Karpas-422 (cell line): ENCODE measurements around the gene BLTP3B. TPM values are rescaled to one million over a fixed set of nuclear protein-coding genes. Genes with fewer than 3 reads are reported as not detected.

Experiments
- DNase-seq: peaks from one replicate; pipeline ENCODE4 v3.0.0-alpha.2; 2015
- H2AFZ ChIP-seq: fragments of 200-600 bp; sonication (generic); 2 replicates; pipeline ENCODE4 v1.6.1; 2014; ENCODE audit warnings: antibody characterized with exemption, low read length, mixed read lengths
- H3K27ac ChIP-seq: fragments of 200-600 bp; sonication (generic); 2 replicates; pipeline ENCODE4 v1.5.1; 2014; ENCODE audit warnings: mild to moderate bottlenecking, low read length, moderate library complexity
- H3K27me3 ChIP-seq: fragments of 200-600 bp; sonication (generic); 2 replicates; pipeline ENCODE4 v1.6.1; 2014; ENCODE audit warnings: low read length, mixed read lengths
- H3K36me3 ChIP-seq: fragments of 200-600 bp; sonication (generic); 2 replicates; pipeline ENCODE4 v1.6.1; 2014; ENCODE audit warnings: low read length, mixed read lengths; ENCODE audit not compliant: insufficient read depth
- H3K4me1 ChIP-seq: fragments of 200-600 bp; sonication (generic); 2 replicates; pipeline ENCODE4 v1.6.1; 2014; ENCODE audit warnings: mild to moderate bottlenecking, low read length, mixed read lengths
- H3K4me2 ChIP-seq: fragments of 200-600 bp; sonication (generic); 2 replicates; pipeline ENCODE4 v1.6.1; 2014; ENCODE audit warnings: low read length, low read depth, mild to moderate bottlenecking; ENCODE audit not compliant: poor library complexity, severe bottlenecking
- H3K4me3 ChIP-seq: fragments of 200-600 bp; sonication (generic); 2 replicates; pipeline ENCODE4 v1.5.1; 2014; ENCODE audit warnings: mild to moderate bottlenecking, antibody characterized with exemption, low read length, mixed read lengths
- H3K79me2 ChIP-seq: fragments of 200-600 bp; sonication (generic); 2 replicates; pipeline ENCODE4 v1.6.1; 2014; ENCODE audit warnings: mild to moderate bottlenecking, low read length, mixed read lengths
- H3K9ac ChIP-seq: fragments of 200-600 bp; sonication (generic); 2 replicates; pipeline ENCODE4 v1.6.0; 2014; ENCODE audit warnings: low read length
- H3K9me2 ChIP-seq: fragments of 200-600 bp; sonication (generic), shearing (Covaris generic); replicated peaks from 2 replicates; pipeline ENCODE4 v1.6.0; 2014; ENCODE audit warnings: mild to moderate bottlenecking, low read length, moderate library complexity; ENCODE audit not compliant: insufficient read depth
- H3K9me3 ChIP-seq: fragments of 300-700, 200-600 bp; sonication (generic); 2 replicates; pipeline ENCODE4 v1.6.1; 2014; ENCODE audit warnings: low read length, mixed read lengths
- H4K20me1 ChIP-seq: fragments of 200-600 bp; sonication (generic); 2 replicates; pipeline ENCODE4 v1.6.1; 2014; ENCODE audit warnings: mild to moderate bottlenecking, antibody characterized with exemption, low read length, low read depth; ENCODE audit not compliant: insufficient read depth
- total RNA-seq: library from RNA; depleted of rRNA; stranded (reverse); fragments of >200 nt; shearing (Covaris generic); gene quantifications from 2 replicates; pipeline ENCODE4 v1.2.3, GENCODE V29; 2014; ENCODE audit warnings: low replicate concordance

Gene BLTP3B
- total RNA-seq, 1 experiment from 2014 or later = 17.3 TPM

- H3K4me3 ChIP-seq = no peak overlapping the region
- H4K20me1 ChIP-seq = no peaks in the 10 kb centered on the region
- H3K9me3 ChIP-seq = no peaks in the 10 kb centered on the region
- no peak overlapping the region for H3K9ac ChIP-seq
- no peak overlapping the region for H3K27ac ChIP-seq
- no peak overlapping the region for H3K4me2 ChIP-seq
- DNase-seq = no peak
- H3K27me3 ChIP-seq = no peaks in the 10 kb centered on the region
- no peaks in the 10 kb centered on the region for H3K9me2 ChIP-seq
- H3K4me1 ChIP-seq = peaks cover 4% of the 10 kb centered on the region
- H3K36me3 ChIP-seq = peaks cover 4% of the 10 kb centered on the region; the same call in 1 of the 2 replicates
- no peaks in the 10 kb centered on the region for H3K79me2 ChIP-seq
- H2AFZ ChIP-seq = no peak overlapping the region
Measured at GRCh38 chr12:100169345-100169744, 26.7 kb upstream of the BLTP3B start.

GRCh38 chr12:100168562-100168961 is 25.9 kb upstream of the BLTP3B start:
- H3K4me3 ChIP-seq = no peak overlapping the region
- no peaks in the 10 kb centered on the region for H3K27me3 ChIP-seq
- H3K4me2 ChIP-seq = no peak overlapping the region
- no peak overlapping the region for H3K9ac ChIP-seq
- H3K4me1 ChIP-seq = peaks cover 12% of the 10 kb centered on the region
- H4K20me1 ChIP-seq = no peaks in the 10 kb centered on the region
- no peaks in the 10 kb centered on the region for H3K79me2 ChIP-seq
- no peak overlapping the region for H2AFZ ChIP-seq
- H3K27ac ChIP-seq = no peak overlapping the region
- no peaks in the 10 kb centered on the region for H3K9me3 ChIP-seq
- peaks cover 2% of the 10 kb centered on the region; the same call in 1 of the 2 replicates for H3K36me3 ChIP-seq
- no peak for DNase-seq
- no peaks in the 10 kb centered on the region for H3K9me2 ChIP-seq

GRCh38 chr12:100166232-100166631 is 23.6 kb upstream of the BLTP3B start:
- Histone ChIP-seq H3K79me2 (no peaks in the 10 kb centered on the region), H3K36me3 (no peaks in the 10 kb centered on the region; the same call in 1 of the 2 replicates), H3K4me3 (no peak overlapping the region), H3K9me2 (no peaks in the 10 kb centered on the region), H3K9ac (no peak overlapping the region), H3K4me2 (no peak overlapping the region), H2AFZ (no peak overlapping the region), H3K27me3 (no peaks in the 10 kb centered on the region), H3K27ac (no peak overlapping the region), H3K9me3 (no peaks in the 10 kb centered on the region), H3K4me1 (peaks cover 14% of the 10 kb centered on the region), H4K20me1 (no peaks in the 10 kb centered on the region)
- no peak for DNase-seq

GRCh38 chr12:100165356-100165755 is 22.7 kb upstream of the BLTP3B start:
- H2AFZ ChIP-seq = no peak overlapping the region
- H3K9me2 ChIP-seq = no peaks in the 10 kb centered on the region
- H4K20me1 ChIP-seq = no peaks in the 10 kb centered on the region
- no peak overlapping the region for H3K4me3 ChIP-seq
- DNase-seq = no peak
- no peaks in the 10 kb centered on the region for H3K79me2 ChIP-seq
- no peak overlapping the region for H3K9ac ChIP-seq
- no peaks in the 10 kb centered on the region; the same call in 1 of the 2 replicates for H3K36me3 ChIP-seq
- no peak overlapping the region for H3K27ac ChIP-seq
- H3K4me2 ChIP-seq = no peak overlapping the region
- peaks cover 14% of the 10 kb centered on the region for H3K4me1 ChIP-seq
- no peaks in the 10 kb centered on the region for H3K9me3 ChIP-seq
- no peaks in the 10 kb centered on the region for H3K27me3 ChIP-seq

- peak overlapping the region; percentile 55 for H3K4me2 ChIP-seq
- H3K9me3 ChIP-seq = no peaks in the 10 kb centered on the region
- H3K79me2 ChIP-seq = no peaks in the 10 kb centered on the region
- H4K20me1 ChIP-seq = no peaks in the 10 kb centered on the region
- H3K4me1 ChIP-seq = peaks cover 14% of the 10 kb centered on the region
- no peaks in the 10 kb centered on the region for H3K27me3 ChIP-seq
- H3K9me2 ChIP-seq = no peaks in the 10 kb centered on the region
- no peak overlapping the region for H2AFZ ChIP-seq
- H3K9ac ChIP-seq = peak overlapping the region; percentile 25; the same call in 1 of the 2 replicates
- no peak for DNase-seq
- peak overlapping the region; percentile 37; the same call in 1 of the 2 replicates for H3K4me3 ChIP-seq
- H3K36me3 ChIP-seq = no peaks in the 10 kb centered on the region; the same call in 1 of the 2 replicates
- H3K27ac ChIP-seq = no peak overlapping the region
Measured at GRCh38 chr12:100164153-100164704, 21.6 kb upstream of the BLTP3B start.

GRCh38 chr12:100163416-100164152 is 20.9 kb upstream of the BLTP3B start:
- DNase-seq = peak; percentile 83
- H3K9me2 ChIP-seq = no peaks in the 10 kb centered on the region
- H3K27ac ChIP-seq = 0 out of 2 replicates have a peak overlapping the region, but pooled peaks have one; percentile 8
- H3K79me2 ChIP-seq = no peaks in the 10 kb centered on the region
- no peaks in the 10 kb centered on the region for H3K27me3 ChIP-seq
- peaks cover 14% of the 10 kb centered on the region for H3K4me1 ChIP-seq
- peak overlapping the region; percentile 25 for H3K9ac ChIP-seq
- no peaks in the 10 kb centered on the region; the same call in 1 of the 2 replicates for H3K36me3 ChIP-seq
- no peaks in the 10 kb centered on the region for H3K9me3 ChIP-seq
- H2AFZ ChIP-seq = no peak overlapping the region
- H3K4me3 ChIP-seq = peak overlapping the region; percentile 37; the same call in 1 of the 2 replicates
- peak overlapping the region; percentile 55 for H3K4me2 ChIP-seq
- H4K20me1 ChIP-seq = no peaks in the 10 kb centered on the region

- Histone ChIP-seq H3K9me2 (no peaks in the 10 kb centered on the region), H3K79me2 (no peaks in the 10 kb centered on the region), H3K36me3 (no peaks in the 10 kb centered on the region; the same call in 1 of the 2 replicates), H3K9ac (no peak overlapping the region), H2AFZ (no peak overlapping the region), H4K20me1 (no peaks in the 10 kb centered on the region), H3K4me3 (no peak overlapping the region), H3K27me3 (no peaks in the 10 kb centered on the region), H3K27ac (no peak overlapping the region), H3K9me3 (no peaks in the 10 kb centered on the region), H3K4me1 (peaks cover 12% of the 10 kb centered on the region), H3K4me2 (no peak overlapping the region)
- no peak for DNase-seq
Measured at GRCh38 chr12:100159391-100160104, 16.9 kb upstream of the BLTP3B start.

- no peak overlapping the region for H3K4me2 ChIP-seq
- no peaks in the 10 kb centered on the region; the same call in 1 of the 2 replicates for H3K36me3 ChIP-seq
- H3K27ac ChIP-seq = no peak overlapping the region
- no peaks in the 10 kb centered on the region for H3K9me3 ChIP-seq
- no peak for DNase-seq
- no peaks in the 10 kb centered on the region for H3K79me2 ChIP-seq
- H4K20me1 ChIP-seq = no peaks in the 10 kb centered on the region
- no peaks in the 10 kb centered on the region for H3K27me3 ChIP-seq
- H2AFZ ChIP-seq = no peak overlapping the region
- no peak overlapping the region for H3K9ac ChIP-seq
- H3K4me1 ChIP-seq = peaks cover 2% of the 10 kb centered on the region
- H3K9me2 ChIP-seq = no peaks in the 10 kb centered on the region
- no peak overlapping the region for H3K4me3 ChIP-seq
Measured at GRCh38 chr12:100158535-100158934, 15.9 kb upstream of the BLTP3B start.
